ENCODE results near the gene GOLGA6D. TPM values are rescaled to one million over a fixed set of nuclear protein-coding genes. Genes with fewer than 3 reads are reported as not detected.
"Not testable (repeated sequence)": the region's sequence is repeated elsewhere in the genome, so short reads cannot be mapped to it uniquely, and the experiment has no call there.

GOLGA6D gene
- total RNA-seq, result under 1 TPM in 1 of 2 experiments, not detected in 1; 0.12 TPM

- H3K27me3 Mint-ChIP-seq, result not testable (repeated sequence)
Measured at GRCh38 chr15:75282572-75282971, at the start of gene GOLGA6D. Gene GOLGA6D, plus strand, starts transcription at chr15:75282835. Its CDS starts 41 bp downstream, at chr15:75282876.

GRCh38 chr15:75233504-75234190 lies 49.0 kb upstream of the GOLGA6D start:
- H3K4me3 Mint-ChIP-seq, result no peak overlapping the region
- CTCF ChIA-PET, result interaction anchor here (2.2 kb wide), 1 partner anchor 196 kb away, joined by 6 read pairs; no protein-coding TSS in a partner anchor
- no peaks in the 10 kb centered on the region for H3K36me3 Mint-ChIP-seq
- ATAC-seq (no peak), DNase-seq (no peak)
- H3K27ac Mint-ChIP-seq, result no peak overlapping the region
- no peaks in the 10 kb centered on the region for H3K4me1 Mint-ChIP-seq
- H3K27me3 Mint-ChIP-seq, result peaks cover 4% of the 10 kb centered on the region
- H3K9me3 Mint-ChIP-seq (ENCODE audit: low read depth), result no peaks in the 10 kb centered on the region

More at GRCh38 chr15:75282572-75282971, at the start of gene GOLGA6D:
- H3K27ac Mint-ChIP-seq; H3K4me1 Mint-ChIP-seq; DNase-seq; ATAC-seq; H3K4me3 Mint-ChIP-seq; H3K9me3 Mint-ChIP-seq (ENCODE audit: low read depth); H3K36me3 Mint-ChIP-seq; CTCF ChIA-PET: not testable (repeated sequence)

GRCh38 chr15:75234191-75234810 lies 48.3 kb upstream of the GOLGA6D start:
- Mint-ChIP-seq H3K9me3 (ENCODE audit: low read depth) (no peaks in the 10 kb centered on the region), H3K27me3 (peaks cover 8% of the 10 kb centered on the region), H3K4me1 (peaks cover under 1% of the 10 kb centered on the region), H3K4me3 (no peak overlapping the region), H3K27ac (no peak overlapping the region), H3K36me3 (no peaks in the 10 kb centered on the region)
- CTCF ChIA-PET, result interaction anchor here (2.2 kb wide), 1 partner anchor 197 kb away, joined by 6 read pairs; no protein-coding TSS in a partner anchor
- no peak for DNase-seq
- no peak for ATAC-seq

- H3K27ac Mint-ChIP-seq, result no peak overlapping the region
- no peaks in the 10 kb centered on the region for H3K9me3 Mint-ChIP-seq (ENCODE audit: low read depth)
- peaks cover 10% of the 10 kb centered on the region for H3K27me3 Mint-ChIP-seq
- H3K4me1 Mint-ChIP-seq, result peaks cover 5% of the 10 kb centered on the region
- H3K36me3 Mint-ChIP-seq, result no peaks in the 10 kb centered on the region
- no peak overlapping the region for H3K4me3 Mint-ChIP-seq
- CTCF ChIA-PET, result interaction anchor here (2.2 kb wide), 1 partner anchor 198 kb away, joined by 6 read pairs; no protein-coding TSS in a partner anchor
- DNase-seq (peak; percentile 30), ATAC-seq (no peak)
Measured at GRCh38 chr15:75235051-75235673, 47.5 kb upstream of the GOLGA6D start.

- Mint-ChIP-seq H3K4me1 (peaks cover 5% of the 10 kb centered on the region), H3K27me3 (peaks cover 17% of the 10 kb centered on the region), H3K27ac (no peak overlapping the region), H3K36me3 (no peaks in the 10 kb centered on the region), H3K4me3 (no peak overlapping the region), H3K9me3 (ENCODE audit: low read depth) (no peaks in the 10 kb centered on the region)
- DNase-seq (peak; percentile 33), ATAC-seq (no peak)
- CTCF ChIA-PET, result no interaction called here
Measured at GRCh38 chr15:75235760-75236729, 46.6 kb upstream of the GOLGA6D start.

- no peaks in the 10 kb centered on the region for H3K9me3 Mint-ChIP-seq (ENCODE audit: low read depth)
- DNase-seq, result peak; percentile 32
- peaks cover 18% of the 10 kb centered on the region for H3K27me3 Mint-ChIP-seq
- CTCF ChIA-PET, result no interaction called here
- no peak overlapping the region for H3K4me3 Mint-ChIP-seq
- peaks cover 5% of the 10 kb centered on the region for H3K4me1 Mint-ChIP-seq
- ATAC-seq, result no peak
- no peaks in the 10 kb centered on the region for H3K36me3 Mint-ChIP-seq
- H3K27ac Mint-ChIP-seq, result no peak overlapping the region
Measured at GRCh38 chr15:75237316-75237982, 45.2 kb upstream of the GOLGA6D start.

GRCh38 chr15:75238150-75238549 lies 44.5 kb upstream of the GOLGA6D start:
- Mint-ChIP-seq H3K4me1 (peaks cover 5% of the 10 kb centered on the region), H3K27ac (no peak overlapping the region), H3K27me3 (peaks cover 18% of the 10 kb centered on the region), H3K9me3 (ENCODE audit: low read depth) (no peaks in the 10 kb centered on the region), H3K36me3 (no peaks in the 10 kb centered on the region), H3K4me3 (no peak overlapping the region)
- DNase-seq, result peak; percentile 31
- no peak for ATAC-seq
- CTCF ChIA-PET, result interaction anchor here (1.4 kb wide), 1 partner anchor 209 kb away, joined by 4 read pairs; no protein-coding TSS in a partner anchor

- H3K4me3 Mint-ChIP-seq; H3K4me1 Mint-ChIP-seq; CTCF ChIA-PET; H3K9me3 Mint-ChIP-seq (ENCODE audit: low read depth); DNase-seq; H3K27ac Mint-ChIP-seq; H3K36me3 Mint-ChIP-seq; ATAC-seq: not testable (repeated sequence)
- peaks cover 42% of the 10 kb centered on the region for H3K27me3 Mint-ChIP-seq
Measured at GRCh38 chr15:75245741-75246140, 36.9 kb upstream of the GOLGA6D start.

- not testable (repeated sequence) for H3K36me3 Mint-ChIP-seq, H3K27ac Mint-ChIP-seq
Measured at GRCh38 chr15:75248991-75249390, 33.6 kb upstream of the GOLGA6D start.

GRCh38 chr15:75249726-75250125 lies 32.9 kb upstream of the GOLGA6D start:
- Mint-ChIP-seq H3K4me1 (peaks cover 1% of the 10 kb centered on the region), H3K36me3 (no peaks in the 10 kb centered on the region), H3K27me3 (peaks cover 58% of the 10 kb centered on the region), H3K27ac (no peak overlapping the region), H3K4me3 (no peak overlapping the region), H3K9me3 (ENCODE audit: low read depth) (no peaks in the 10 kb centered on the region)
- no peak for DNase-seq
- ATAC-seq, result no peak
- CTCF ChIA-PET, result no interaction called here

More at GRCh38 chr15:75248991-75249390, 33.6 kb upstream of the GOLGA6D start:
- H3K4me1 Mint-ChIP-seq; CTCF ChIA-PET; DNase-seq; ATAC-seq; H3K4me3 Mint-ChIP-seq; H3K9me3 Mint-ChIP-seq (ENCODE audit: low read depth): not testable (repeated sequence)
- peaks cover 58% of the 10 kb centered on the region for H3K27me3 Mint-ChIP-seq

GRCh38 chr15:75251343-75251742 lies 31.3 kb upstream of the GOLGA6D start:
- peaks cover 52% of the 10 kb centered on the region for H3K27me3 Mint-ChIP-seq
- H3K4me1 Mint-ChIP-seq; CTCF ChIA-PET; H3K9me3 Mint-ChIP-seq (ENCODE audit: low read depth); H3K36me3 Mint-ChIP-seq; ATAC-seq; H3K27ac Mint-ChIP-seq; H3K4me3 Mint-ChIP-seq: not testable (repeated sequence)
- peak; percentile 30 for DNase-seq

GRCh38 chr15:75252285-75252684 lies 30.4 kb upstream of the GOLGA6D start:
- not testable (repeated sequence) for H3K9me3 Mint-ChIP-seq (ENCODE audit: low read depth); H3K36me3 Mint-ChIP-seq; ATAC-seq; H3K4me1 Mint-ChIP-seq; DNase-seq; H3K4me3 Mint-ChIP-seq; H3K27ac Mint-ChIP-seq
- CTCF ChIA-PET, result interaction anchor here (0.7 kb wide), 1 partner anchor 24 kb away, joined by 3 read pairs; no protein-coding TSS in a partner anchor
- H3K27me3 Mint-ChIP-seq, result peaks cover 50% of the 10 kb centered on the region

All from activated CD8-positive, alpha-beta memory T cell treated with anti-CD3 and anti-CD28 coated beads, Interleukin-2, amount 10 ng/mL, durations not matched to agents 7 days and 5 days (primary cell).